NCI-H82 treated with DMSO at 0.1 percent for 48 hours (cell line): ENCODE results near the gene BLMH.

Source experiments
- DNase-seq: peaks from one replicate; lab custom pipeline; 2025; ENCODE audit not compliant: unreplicated experiment; lab: John Stamatoyannopoulos, UW

Gene BLMH

DNA sequence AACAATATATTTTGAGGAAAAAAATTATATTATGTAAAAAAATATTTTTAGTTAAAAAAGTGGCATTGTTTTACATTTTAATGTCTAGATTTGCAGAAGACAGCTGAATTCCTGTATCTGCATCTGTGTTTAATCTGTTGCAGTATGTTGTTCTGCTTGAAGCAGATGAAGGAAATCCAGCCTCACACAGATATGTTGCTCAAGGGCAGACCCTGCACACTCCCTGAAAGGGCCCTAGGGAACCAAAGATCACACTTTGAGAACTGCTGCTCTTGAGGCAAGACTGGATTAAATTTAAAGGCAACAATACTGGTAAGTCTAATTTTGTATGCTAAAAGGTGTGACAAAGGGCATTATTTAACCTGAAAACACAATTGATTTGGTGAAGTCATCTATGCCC is 39.8 kb downstream of the BLMH start:
- DNase-seq = no peak

DNA sequence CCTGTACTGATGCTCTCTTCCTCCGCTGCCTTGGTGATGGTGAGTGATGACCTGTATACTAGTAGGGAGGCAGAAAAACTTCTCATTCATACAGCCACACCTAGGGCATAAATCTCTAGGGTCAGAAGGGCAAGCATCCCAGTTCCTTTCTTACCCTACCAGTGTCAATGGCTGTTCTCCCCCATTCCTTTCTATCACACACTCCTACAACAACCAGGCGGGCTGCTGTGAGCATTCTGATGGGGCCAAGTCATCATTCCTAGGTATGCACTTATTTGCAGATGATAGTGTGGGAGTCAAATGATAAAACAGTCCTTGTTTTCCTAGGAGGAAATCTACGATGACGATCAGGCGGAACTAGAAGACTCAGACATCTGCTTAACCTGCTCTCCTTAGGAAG is 42.3 kb downstream of the BLMH start:
- DNase-seq = no peak

DNA sequence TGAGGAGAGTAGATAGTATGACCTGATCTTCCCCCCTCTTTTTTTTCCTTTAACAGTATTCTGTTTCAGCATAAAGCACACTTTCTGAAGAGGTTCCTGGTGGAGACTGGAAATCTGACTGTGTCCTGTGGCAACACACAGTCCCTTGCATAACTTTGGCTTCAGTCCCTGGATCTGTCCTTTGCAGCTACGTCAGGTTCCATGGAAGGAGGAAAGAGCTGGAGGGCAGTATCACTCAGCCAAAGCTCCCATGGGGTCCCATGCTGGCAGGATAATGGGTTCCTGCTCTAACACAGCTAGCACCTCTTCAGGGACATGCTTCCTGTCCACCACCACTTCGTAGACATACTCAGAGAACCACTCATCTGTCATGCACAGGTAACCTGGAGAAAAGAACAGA is 43.0 kb downstream of the BLMH start:
- no peak for DNase-seq

DNA sequence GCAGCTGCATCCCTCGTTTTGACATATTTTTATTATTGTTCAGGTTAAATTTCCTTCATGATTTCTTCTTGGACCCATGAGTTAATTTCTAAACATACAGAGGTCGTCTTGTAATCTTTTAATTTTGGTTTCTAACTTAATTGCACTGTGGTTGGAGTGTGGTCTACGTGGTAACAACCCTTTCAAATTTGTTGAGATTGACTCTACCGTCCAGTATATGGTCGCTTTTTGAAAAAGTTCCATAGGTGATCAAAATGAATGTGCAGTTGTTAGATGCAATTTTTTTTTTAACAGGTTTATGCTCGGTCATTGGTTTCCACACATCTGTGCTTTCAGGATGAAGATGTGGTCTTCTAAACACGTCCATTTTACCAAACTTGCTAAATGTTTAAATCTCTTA is 45.3 kb downstream of the BLMH start:
- DNase-seq = no peak

DNA sequence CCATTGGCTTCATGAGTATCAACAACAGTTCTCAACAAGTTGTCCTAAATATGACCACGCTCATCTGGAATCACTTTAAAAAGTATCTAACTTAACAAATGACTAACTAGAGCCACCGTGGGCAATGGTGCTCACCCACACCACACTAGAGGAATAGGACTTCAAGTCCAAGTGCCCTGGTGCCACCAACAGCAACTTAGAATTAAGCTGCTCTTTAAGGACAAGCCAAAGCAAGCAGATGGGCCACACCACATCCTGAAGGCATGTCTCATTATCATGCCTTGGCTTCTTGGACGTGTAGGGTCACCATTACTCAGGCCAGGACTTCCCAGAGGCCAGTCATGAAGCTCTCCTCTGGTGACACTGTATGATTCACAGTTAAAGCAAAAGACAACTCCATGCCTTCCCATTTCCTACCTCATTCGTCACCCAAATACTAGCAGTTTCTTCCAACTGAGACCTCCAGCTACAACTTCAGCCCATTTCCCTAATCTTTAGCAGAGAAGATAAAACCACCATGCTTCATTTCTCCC is 46.8 kb downstream of the BLMH start:
- DNase-seq = no peak

DNA sequence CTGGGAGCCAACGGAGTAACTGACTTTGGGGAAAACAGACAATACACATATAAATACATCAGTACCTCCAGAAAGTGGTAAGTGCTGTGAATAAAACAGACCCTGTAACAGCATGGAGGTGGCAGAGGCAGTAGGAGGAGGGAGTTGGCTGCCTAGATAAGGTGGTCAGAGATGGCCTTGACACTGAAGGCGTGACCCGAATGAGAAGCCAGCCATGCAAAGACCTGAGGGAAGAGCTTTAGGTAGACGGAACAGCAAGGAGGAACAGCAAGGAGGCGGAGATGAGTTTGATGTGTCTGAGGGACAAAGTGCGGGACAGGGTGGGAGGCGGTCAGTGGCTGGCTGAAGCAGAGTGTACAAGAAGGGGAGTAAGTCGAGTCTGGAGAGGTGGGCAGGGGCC is 48.2 kb downstream of the BLMH start:
- no peak for DNase-seq

DNA sequence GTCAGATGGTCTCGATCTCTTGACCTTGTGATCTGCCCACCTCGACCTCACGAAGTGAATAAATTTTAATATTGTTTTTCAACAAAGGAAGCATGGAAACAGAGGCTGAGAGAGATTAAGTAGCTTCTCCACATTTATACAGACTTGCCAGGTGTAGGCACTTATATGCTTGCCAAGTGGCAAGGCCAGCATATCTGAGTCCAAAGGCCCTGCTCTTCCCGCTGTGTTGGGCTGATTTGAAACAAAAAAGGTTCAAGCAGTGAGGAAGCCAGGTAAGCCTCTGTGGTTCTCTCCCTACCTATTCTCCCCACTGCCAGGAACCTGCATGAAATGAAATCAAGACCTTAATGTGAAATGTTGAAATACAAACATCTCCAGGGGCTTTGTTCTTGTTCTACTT is 48.7 kb downstream of the BLMH start:
- DNase-seq = no peak

DNA sequence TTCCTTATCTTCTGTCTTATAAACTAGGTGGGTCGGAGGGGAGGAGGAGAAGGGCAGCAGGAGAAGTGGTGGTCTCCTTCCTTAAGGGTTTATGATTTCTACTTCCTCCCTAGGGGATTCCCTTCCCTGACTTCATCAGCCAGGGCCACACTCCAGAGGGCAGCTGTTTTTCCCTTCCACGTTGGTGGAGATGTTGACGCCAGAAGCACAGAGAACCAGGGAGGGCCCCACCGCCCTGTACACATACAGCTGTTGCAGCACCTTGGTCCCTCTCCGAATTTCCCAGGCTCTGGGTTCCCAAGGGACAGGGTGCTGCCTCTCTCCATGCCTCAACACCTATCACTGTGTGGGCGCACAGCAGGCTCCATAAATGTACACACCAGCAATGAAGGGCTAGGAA is 50.7 kb downstream of the BLMH start:
- no peak for DNase-seq

DNA sequence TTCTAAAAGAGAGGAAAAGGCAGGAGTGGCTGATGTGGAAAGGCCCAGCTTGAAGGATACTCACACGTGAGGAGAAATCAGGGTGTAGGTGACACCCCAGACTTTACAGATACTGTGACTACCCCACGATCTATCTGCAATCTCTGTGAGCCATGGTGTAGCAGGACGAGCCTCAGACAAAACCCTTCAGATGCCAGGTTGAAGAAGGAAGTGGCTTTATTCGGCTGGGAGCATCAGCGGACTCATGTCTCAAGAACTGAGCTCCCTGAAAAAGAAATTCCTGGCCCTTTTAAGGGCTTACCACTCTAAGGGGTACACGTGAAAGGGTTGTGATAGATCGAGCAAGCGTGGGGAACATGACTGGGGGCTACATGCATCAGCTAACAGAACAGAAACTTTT is 51.6 kb downstream of the BLMH start:
- DNase-seq = no peak

DNA sequence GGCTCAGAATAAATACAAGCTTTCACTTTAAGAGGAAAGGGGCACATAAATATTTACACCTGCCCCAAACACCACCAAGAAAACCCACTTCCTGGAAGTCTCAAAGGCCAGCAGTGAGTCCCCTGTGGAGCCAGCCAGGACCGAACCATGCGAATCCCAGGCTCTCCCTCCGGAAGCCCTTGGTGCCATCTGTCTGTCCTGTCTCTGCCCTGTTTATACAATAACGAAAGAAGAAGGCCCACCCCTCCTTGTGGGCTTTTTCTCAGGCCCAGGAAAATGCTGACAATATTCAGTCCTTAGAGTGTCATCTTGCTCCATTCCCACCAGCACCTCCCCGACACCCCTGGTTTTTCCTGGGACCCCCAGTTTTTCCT is 52.7 kb downstream of the BLMH start:
- no peak for DNase-seq

DNA sequence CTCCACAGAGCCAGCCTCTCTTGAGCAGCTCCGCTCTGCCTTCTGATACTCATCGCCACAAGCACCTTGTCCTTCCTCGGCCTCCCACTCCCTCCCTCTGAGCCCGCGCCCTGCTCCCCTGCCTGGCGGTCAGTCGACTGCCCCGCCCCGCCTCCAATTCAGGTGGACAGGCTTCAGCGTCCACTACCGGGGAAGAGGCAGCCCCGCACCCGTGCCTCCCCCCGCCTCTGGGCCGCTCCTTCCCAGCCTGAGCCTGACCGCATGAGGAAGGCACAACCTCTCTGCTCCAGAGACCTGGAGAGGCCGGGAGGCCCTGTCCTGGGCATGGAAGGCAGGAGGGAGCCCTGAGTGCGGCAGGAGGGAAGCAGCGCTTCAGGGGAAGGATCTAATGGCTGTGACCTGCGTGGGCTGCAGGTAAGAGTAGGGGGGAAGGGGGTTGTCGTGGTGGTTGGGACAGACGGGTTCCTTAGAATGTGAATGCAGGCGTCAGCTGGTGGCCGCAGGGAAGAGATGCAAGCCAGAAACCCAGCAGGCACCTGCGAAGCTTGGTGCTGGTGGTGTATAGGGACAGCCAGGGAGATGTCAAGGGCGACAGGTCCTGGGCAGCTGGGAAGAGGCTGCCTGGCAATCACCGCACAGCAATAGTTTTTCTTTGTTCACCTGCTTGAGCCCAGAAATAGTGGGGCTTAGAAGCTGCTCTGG is 53.2 kb downstream of the BLMH start:
- DNase-seq = no peak

DNA sequence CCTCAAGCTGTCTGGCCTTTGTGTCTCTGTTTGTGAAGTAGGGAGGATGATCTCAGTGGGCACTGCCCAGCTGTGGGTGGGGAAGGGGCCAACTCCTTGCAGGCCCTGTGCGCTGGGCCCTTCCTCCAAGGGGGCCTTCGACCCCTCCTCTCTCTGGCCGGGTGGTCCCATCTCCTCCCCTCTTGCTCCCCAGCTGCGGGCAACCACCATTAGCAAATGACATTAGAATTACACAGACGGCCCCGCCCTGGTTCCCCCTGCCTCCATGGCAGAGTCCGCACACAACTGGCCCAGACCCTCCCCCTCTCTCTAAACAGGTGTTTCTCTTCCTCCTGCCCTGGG is 53.8 kb downstream of the BLMH start:
- DNase-seq = no peak

DNA sequence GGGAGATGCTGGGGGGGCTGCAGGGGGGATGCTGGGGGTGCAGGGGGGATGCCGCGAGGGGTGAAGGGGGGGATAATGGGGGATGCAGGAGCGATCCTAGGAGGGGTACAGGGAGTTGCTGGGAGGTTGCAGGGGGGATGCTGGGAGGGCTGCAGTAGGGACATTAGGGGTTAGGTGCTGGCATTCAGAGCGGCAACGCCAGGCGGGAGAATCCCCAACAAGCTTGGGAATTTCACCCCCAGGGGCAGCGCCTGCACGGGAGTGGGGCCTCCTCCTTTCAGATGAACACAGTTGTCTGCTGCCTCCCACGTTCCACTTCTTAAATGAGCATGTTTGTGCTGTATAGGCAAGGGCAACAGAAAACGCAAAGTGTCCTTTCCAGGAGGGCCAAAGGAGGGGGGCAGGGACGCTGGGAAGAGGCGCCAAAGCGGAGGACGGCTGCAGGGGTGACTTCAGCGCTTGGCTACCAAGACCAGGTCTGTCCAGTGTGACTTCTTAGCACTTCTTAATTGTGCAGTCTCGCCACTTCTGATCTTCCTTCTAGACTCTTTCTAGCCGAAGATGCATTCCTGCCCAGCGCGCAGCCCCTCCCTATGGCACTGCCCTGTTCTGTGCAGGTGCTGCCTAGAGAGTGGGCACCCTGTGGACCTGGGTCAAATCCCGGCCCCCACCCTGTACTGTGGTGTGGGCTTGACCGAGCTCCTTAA is 54.3 kb downstream of the BLMH start:
- no peak for DNase-seq

DNA sequence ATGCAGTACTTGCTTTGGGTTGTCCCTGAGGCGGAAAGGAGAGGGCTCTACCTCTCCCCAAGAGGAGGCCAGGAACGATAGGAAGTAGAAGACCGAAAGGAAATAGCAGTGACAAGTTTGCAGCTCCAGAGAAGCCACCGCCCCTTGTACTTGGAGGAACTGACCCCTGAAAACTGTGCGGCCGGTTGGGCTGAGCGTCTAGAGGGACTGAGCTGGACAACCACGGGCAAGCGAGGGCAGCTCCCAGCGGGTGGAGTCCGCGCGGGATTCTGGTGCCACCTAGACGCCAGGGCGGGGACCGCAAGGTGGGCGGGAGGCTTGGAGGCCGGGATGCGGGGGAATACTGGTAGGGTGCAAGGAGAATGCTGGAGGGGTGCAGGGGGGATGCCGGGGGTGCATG is 55.0 kb downstream of the BLMH start:
- no peak for DNase-seq

DNA sequence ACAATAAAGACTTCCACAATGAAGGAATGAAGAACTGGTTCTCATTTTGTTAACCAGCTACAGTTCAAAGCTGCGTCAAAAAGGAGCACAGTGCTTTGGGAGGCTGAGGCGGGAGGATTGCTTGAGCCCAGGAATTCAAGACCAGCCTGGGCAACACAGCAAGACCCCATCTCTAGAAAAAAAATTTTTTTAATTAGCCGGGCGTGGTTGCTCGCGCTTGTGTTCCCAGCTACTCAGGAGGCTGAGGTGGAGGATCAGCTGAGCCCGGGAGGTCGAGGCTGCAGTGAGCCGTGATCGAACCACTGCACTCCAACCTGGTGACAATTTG is 55.5 kb downstream of the BLMH start:
- DNase-seq = no peak

DNA sequence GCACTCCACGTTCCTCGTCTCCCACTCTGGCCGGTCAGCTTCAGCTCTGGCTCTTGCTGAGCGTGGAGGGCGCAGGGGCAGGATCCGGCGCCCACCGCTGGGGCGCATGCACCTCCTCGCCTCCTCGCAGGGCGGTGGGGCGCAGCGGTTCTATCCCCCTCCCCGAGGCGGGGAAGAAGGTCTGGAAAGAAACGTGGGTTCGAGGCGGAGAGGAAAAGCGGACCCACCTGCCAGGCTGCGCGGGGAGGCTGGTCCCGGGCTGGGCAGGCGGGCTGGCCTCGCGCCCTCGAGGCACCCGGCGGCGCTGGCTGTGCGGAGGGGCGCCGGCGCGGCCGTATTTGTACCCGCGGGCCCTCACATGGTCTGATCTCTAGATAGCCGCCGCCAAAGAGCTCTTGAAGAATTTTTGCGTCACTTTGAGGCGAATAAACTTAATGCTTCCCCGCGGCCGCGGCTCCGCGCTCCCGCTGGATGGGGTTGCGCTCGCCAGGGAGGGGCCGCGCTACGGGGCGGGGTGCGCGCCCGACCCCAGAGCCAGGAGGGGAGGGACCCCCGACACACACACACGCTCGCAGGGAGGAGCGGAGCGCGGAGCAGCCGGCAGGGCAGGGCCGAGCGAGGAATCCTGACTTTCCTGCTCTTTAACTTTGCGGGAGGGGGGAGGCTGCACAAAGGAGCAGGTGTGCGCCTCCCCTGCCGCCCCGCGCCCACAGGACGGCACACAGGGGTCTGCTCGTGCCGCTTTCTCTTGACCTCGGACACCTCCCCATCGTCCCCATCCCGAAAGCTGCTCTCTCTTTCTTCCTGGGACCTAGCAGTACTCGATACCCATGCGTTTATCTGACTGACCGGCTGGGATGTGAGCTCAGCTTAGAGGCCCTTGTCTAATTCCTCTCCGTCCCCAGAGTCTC is 56.1 kb downstream of the BLMH start, which contains the start of gene SLC6A4:
Gene SLC6A4, minus strand, starts transcription at position 312 of the 911 bp plus-strand sequence. CDS start 13,739 bp downstream, outside the sequence.
- DNase-seq = no peak

DNA sequence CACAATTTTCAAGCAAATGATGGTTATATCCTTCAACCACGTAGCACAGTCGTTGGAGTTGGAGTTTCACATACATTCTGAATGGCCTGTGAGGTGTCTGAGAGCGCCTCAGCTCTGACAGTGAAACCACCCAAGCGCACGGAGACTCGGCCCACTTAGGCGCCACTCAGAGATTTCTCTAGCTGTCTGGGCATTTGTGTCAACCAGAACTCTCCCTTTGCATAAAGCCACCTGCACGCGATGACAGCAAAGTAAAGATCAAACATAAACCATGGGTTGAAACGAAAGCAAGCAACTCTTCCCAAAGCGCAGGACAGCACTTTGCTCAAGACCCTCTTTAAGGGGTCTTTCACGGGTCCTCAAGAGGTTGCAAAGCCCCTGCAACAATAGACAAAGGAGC is 56.8 kb downstream of the BLMH start:
- DNase-seq = no peak

DNA sequence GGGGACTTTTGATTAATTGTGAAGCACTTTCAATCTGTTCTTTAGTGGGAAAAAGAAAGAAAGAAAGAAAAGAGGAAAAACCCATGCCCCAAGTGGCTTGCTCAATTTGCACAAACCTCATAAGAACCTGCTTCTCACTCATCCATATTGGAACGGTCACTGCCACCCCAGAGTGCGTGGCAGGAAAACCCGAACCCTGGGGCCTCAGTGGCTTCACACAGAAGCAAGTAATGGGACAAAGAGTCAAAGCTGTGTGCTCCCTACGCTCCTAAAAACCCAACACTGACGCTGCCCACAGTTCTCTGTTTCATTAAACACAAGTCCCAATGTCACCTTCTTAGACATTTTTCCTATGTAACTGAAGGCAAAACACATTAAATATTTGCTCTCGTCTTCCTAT is 57.4 kb downstream of the BLMH start:
- no peak for DNase-seq

DNA sequence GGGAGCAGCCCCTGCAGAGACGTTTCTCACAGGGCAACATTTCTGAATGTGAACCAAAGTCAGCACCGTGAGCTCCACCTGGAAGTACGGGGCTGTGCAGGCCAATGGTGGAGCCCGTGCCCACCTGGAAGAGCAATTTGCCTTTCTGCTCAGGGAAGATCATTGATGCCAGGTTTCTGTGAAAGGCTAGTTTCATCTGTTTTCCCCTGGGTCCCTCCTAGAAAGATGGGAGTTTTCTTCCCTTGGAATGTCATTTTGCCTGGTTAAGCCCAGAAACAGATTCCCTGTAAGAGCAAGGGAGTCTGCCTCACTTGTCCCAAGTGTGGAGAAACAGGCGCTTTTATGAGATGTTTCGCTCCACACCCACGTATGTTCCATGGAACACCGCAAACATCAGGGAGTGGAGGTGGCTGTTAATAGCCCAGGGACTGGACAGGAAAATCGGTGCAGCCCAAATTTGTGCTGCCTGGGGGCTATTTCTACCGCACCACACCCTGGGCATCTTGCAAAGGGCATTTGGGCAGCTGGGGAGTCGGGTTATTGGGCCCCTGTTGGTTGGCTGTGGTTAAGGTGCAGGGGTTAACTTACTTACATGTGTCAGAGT is 58.8 kb downstream of the BLMH start:
- no peak for DNase-seq

DNA sequence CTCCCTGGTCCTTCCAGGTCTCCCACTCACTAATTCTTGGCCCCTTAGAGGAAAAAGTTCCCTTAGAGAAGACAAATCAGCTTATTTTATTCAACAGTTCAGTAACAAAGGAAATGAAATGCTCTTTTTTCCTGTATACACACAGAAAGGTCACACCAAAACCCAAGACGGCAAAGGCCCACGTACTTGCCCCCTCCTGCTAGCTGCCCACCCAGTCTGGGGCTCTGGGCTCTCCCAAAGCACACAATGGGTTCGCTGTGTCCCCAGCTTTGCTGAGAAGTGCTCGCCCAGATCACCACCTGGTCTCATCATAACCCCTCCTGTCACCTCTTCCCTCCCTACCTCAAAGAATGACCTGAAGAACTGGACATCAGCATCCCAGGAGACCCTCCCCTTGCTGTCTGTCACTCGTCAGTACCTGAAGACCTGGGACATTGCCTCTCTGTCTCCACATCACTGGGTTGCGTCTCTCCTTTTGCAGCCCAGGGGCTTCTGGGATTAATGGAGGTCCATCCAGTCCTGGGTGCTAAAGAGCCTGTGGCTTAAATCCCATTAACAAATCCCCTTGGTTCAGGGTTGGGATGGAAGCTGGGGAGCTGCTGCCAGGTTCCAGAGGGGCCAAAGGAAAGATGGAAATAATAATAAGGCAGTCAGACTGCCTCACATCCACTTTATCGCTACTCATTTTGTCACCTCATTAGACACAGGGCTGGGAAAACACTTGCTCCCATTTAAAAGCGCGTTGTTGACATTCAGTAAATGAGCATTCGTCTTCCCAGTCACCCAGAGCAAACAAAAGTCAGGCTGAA is 59.5 kb downstream of the BLMH start:
- DNase-seq = no peak
